Stimulated activated CD8-positive, alpha-beta memory T cell treated with anti-CD3 and anti-CD28 coated beads, Interleukin-2, amount 100 ng/mL, for 1 hour (primary cell): Measurements from ENCODE around the gene EMP1.

Source experiments
- DNase-seq, 2 donors: peaks; one replicate each; pipeline ENCODE4 v3.0.0-alpha.2; 2020; ENCODE audit warnings: low read depth in 2 of 2

Gene EMP1

GRCh38 chr12:13197526-13198143, 1.1 kb downstream of the EMP1 start:
- DNase-seq = no peak

- no peak for DNase-seq
These were observed 1.7 kb downstream of the EMP1 start for GRCh38 chr12:13198241-13198640.

- DNase-seq = no peak
These were observed 2.4 kb downstream of the EMP1 start for GRCh38 chr12:13198876-13199275.

GRCh38 chr12:13199592-13199991, 3.1 kb downstream of the EMP1 start:
- DNase-seq = no peak

- DNase-seq = no peak
These were observed 4.3 kb downstream of the EMP1 start for GRCh38 chr12:13200841-13201240.

- DNase-seq = no peak
These were observed 6.8 kb downstream of the EMP1 start for GRCh38 chr12:13203034-13203922.

GRCh38 chr12:13204428-13204827, 7.9 kb downstream of the EMP1 start:
- DNase-seq = no peak

- DNase-seq = no peak
These were observed 9.5 kb downstream of the EMP1 start for GRCh38 chr12:13205809-13206559.

- DNase-seq = no peak
These were observed 10.0 kb downstream of the EMP1 start for GRCh38 chr12:13206560-13206897.

GRCh38 chr12:13208533-13209435, 12.3 kb downstream of the EMP1 start:
- no peak for DNase-seq

- no peak for DNase-seq
These were observed 13.1 kb downstream of the EMP1 start for GRCh38 chr12:13209436-13210235.

- no peak for DNase-seq
These were observed 14.0 kb downstream of the EMP1 start for GRCh38 chr12:13210236-13211190.

- DNase-seq = no peak
These were observed 14.8 kb downstream of the EMP1 start for GRCh38 chr12:13211191-13211858.

GRCh38 chr12:13211859-13212664, 15.5 kb downstream of the EMP1 start:
- peak; percentile 37 to 38 for DNase-seq

- no peak for DNase-seq
These were observed 18.5 kb downstream of the EMP1 start for GRCh38 chr12:13215056-13215455.

- no peak for DNase-seq
These were observed 22.1 kb downstream of the EMP1 start for GRCh38 chr12:13218641-13219040.

- no peak for DNase-seq
These were observed 22.8 kb downstream of the EMP1 start for GRCh38 chr12:13219320-13219719.

- DNase-seq = no peak
These were observed 24.3 kb downstream of the EMP1 start for GRCh38 chr12:13220838-13221237.
